H1 (cell line): ENCODE measurements around the gene DENND2A. TPM values are rescaled to one million over a fixed set of nuclear protein-coding genes. Genes with fewer than 3 reads are reported as not detected.

Source experiments
- ASH2L ChIP-seq: fragments of 200-600, 300-600 bp; sonication (generic); IDR thresholded peaks from one replicate; pipeline ENCODE4 v1.7.1; 2017; ENCODE audit warnings: low read length
- ATF3 ChIP-seq: IDR thresholded peaks from 2 replicates; pipeline ENCODE4 v1.6.1; 2011; ENCODE audit warnings: low read depth, mild to moderate bottlenecking, low read length; ENCODE audit not compliant: insufficient read depth
- BACH1 ChIP-seq: IDR thresholded peaks from 2 replicates; pipeline ENCODE4 v1.6.1; 2012; ENCODE audit warnings: low read length, improper control_type of control experiment
- BRCA1 ChIP-seq: IDR thresholded peaks from 2 replicates; pipeline ENCODE4 v1.6.1; 2012; ENCODE audit warnings: low read depth, low read length, improper control_type of control experiment
- CBX8 ChIP-seq: fragments of 300-800, 300-1000 bp; sonication (generic); IDR thresholded peaks from 2 replicates; pipeline ENCODE4 v1.7.1; 2016; ENCODE audit warnings: low read depth, low read length, borderline replicate concordance
- CHD2 ChIP-seq: IDR thresholded peaks from 2 replicates; pipeline ENCODE4 v1.6.1; 2012; ENCODE audit warnings: low read length, improper control_type of control experiment
- FOSL1 ChIP-seq: IDR thresholded peaks from 2 replicates; pipeline ENCODE4 v1.6.1; 2011; ENCODE audit warnings: mild to moderate bottlenecking, low read depth, low read length, moderate library complexity; ENCODE audit not compliant: insufficient read depth
- GTF2F1 ChIP-seq: IDR thresholded peaks from 2 replicates; pipeline ENCODE4 v1.6.1; 2012; ENCODE audit warnings: low read depth, low read length, improper control_type of control experiment, borderline replicate concordance
- HDAC2 ChIP-seq, 2 experiments: fragments of 300-600 bp in 1 of 2; sonication (generic) in 1 of 2; IDR thresholded peaks; 2 replicates each; pipeline ENCODE4 v1.6.1; 2011 to 2012; ENCODE audit warnings: low read depth in 2 of 2, low read length in 2 of 2, mild to moderate bottlenecking in 2 of 2, moderate library complexity in 2 of 2, borderline replicate concordance in 1 of 2, inconsistent platforms in 1 of 2
- KDM1A ChIP-seq: fragments of 200-600, 300-600 bp; sonication (generic); IDR thresholded peaks from 2 replicates; pipeline ENCODE4 v1.7.1; 2016; ENCODE audit warnings: mild to moderate bottlenecking, low read length, borderline replicate concordance
- MAX ChIP-seq: IDR thresholded peaks from 2 replicates; pipeline ENCODE4 v1.6.1; 2012; ENCODE audit warnings: inconsistent platforms
- NRF1 ChIP-seq: IDR thresholded peaks from 2 replicates; pipeline ENCODE4 v1.6.1; 2011; ENCODE audit warnings: mild to moderate bottlenecking, low read depth, low read length, improper control_type of control experiment
- PHF8 ChIP-seq: fragments of 200-600 bp; sonication (generic); conservative IDR thresholded peaks from 2 replicates; pipeline ENCODE4 v1.7.1; 2012; ENCODE audit warnings: low read depth, mild to moderate bottlenecking, inconsistent platforms, low read length, moderate library complexity
- RAD21 ChIP-seq, 2 experiments: IDR thresholded peaks in 1 of 2; conservative IDR thresholded peaks in 1 of 2; 2 replicates each; pipeline ENCODE4 v1.6.1; 2011; ENCODE audit warnings: low read depth in 2 of 2, low read length in 2 of 2, improper control_type of control experiment in 1 of 2, inconsistent platforms in 1 of 2, mild to moderate bottlenecking in 1 of 2, moderate library complexity in 1 of 2
- RBBP5 ChIP-seq: IDR thresholded peaks from 2 replicates; pipeline ENCODE4 v1.7.1; 2012; ENCODE audit warnings: low read depth, mild to moderate bottlenecking, inconsistent platforms, low read length, moderate library complexity, borderline replicate concordance
- SAP30 ChIP-seq: fragments of 300-600 bp; sonication (generic); IDR thresholded peaks from 2 replicates; pipeline ENCODE4 v1.7.1; 2012; ENCODE audit warnings: low read length, moderate library complexity, mild to moderate bottlenecking, inconsistent platforms; ENCODE audit not compliant: insufficient read depth, insufficient replicate concordance
- SP4 ChIP-seq: IDR thresholded peaks from 2 replicates; pipeline ENCODE4 v1.6.1; 2012; ENCODE audit warnings: low read length, inconsistent platforms
- TAF1 ChIP-seq: IDR thresholded peaks from 2 replicates; pipeline ENCODE4 v1.6.1; 2011; ENCODE audit warnings: mild to moderate bottlenecking, low read depth, low read length
- TAF7 ChIP-seq: optimal IDR thresholded peaks from 2 replicates; pipeline ENCODE3; 2011; ENCODE audit warnings: low read depth, mild to moderate bottlenecking, inconsistent platforms, low read length, moderate library complexity, borderline replicate concordance
- TBP ChIP-seq: IDR thresholded peaks from 2 replicates; pipeline ENCODE4 v1.6.1; 2011; ENCODE audit warnings: low read depth, low read length, improper control_type of control experiment
- polyA plus RNA-seq, 7 experiments: library from polyadenylated mRNA; depleted of rRNA in 3 of 7; stranded (reverse) in 5 of 7; unstranded in 2 of 7; fragments of >200 nt in 5 of 7; fragments of 200-250 nt in 2 of 7; gene quantifications; 1 replicate in 5 of 7; 2 replicates in 1 of 7; 4 replicates in 1 of 7; pipeline versions ENCODE4 v1.2.1 to v1.2.3, GENCODE V29; 2011 to 2013; ENCODE audit warnings: missing spikeins in 2 of 7, mixed read lengths in 2 of 7
- total RNA-seq: library from RNA; stranded (reverse); fragmentation: NEBNext Ultra II Directional; extraction: Animal tissue kit (Norgen Biotek cat#: 25700); gene quantifications from 2 replicates; pipeline ENCODE4 v1.2.1, GENCODE V29; 2021

The DENND2A gene
- total and polyA plus RNA-seq, 2 of the 8 experiments (the other 6 are each of a cell fraction or from before 2014, with no cell fraction given): 5.0 to 13.0 TPM

- TF ChIP-seq BACH1 (no peak), TAF7 (no peak), ASH2L (no peak), NRF1 (no peak), BRCA1 (no peak), KDM1A (no peak), HDAC2 (IDR thresholded peaks at IDR 0.05; ENCODE audit: borderline replicate concordance in 1 of 2, low read depth in 2 of 2, low read length in 2 of 2) (no peak), MAX (peak; percentile 32; the same call in 1 of the 2 replicates), SP4 (no peak), CBX8 (no peak), TAF1 (no peak), PHF8 (no peak), FOSL1 (no peak), RBBP5 (no peak), CHD2 (no peak), RAD21 (IDR thresholded peaks at IDR 0.05 in 1 of 2, conservative IDR thresholded peaks at IDR 0.05 in 1 of 2; ENCODE audit: low read depth in 2 of 2, low read length in 2 of 2) (peak; percentile 43 to 63), SAP30 (no peak), GTF2F1 (no peak), TBP (0 out of 2 replicates have a peak, but pooled peaks have one; percentile 39), ATF3 (no peak)
These were observed 6.5 kb upstream of the DENND2A start (continued) for GRCh38 chr7:140646931-140647647.
